ENCODE results near the gene ALG2.

DNA sequence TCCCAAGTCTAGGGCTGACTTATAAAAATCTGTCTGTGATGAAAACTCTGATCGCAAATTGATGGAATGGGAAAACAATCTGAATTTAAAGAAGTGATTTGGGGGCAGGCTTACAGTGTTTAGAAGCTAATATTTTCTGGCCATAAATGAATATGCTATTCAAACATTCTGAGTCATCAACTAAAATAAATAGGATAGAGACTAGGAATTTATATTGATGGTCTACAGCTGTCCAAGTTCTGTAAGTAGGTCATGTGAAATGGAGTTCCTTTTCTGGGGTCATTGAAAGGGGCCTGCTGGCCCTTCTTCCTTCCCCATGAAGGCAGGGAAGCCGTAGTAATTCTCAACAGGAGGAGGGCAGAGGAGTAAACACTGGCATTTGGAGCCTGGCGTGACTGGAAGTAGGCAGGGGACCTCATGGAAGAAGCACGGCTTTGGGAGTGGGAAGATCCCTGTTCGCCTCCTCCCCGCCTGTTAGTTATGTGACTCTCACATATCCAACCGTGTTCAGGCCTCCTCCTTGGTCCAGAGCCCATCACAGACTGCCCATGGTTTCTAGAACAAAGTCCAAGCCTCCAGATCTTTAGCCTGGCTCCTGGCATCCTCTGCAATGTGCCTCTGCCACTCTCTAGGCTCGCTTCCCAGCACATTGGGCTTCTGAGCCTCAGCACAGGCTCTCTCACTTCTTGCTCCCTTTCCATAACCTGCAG lies 31.7 kb downstream of the ALG2 start:
- TF ChIP-seq CTCF (IDR thresholded peaks at IDR 0.05) (no peak), POLR2A (IDR thresholded peaks at IDR 0.05) (no peak)
